HG03439 (cell line): ENCODE measurements around the gene MMP2.

Experiments used
- ATAC-seq: cut with Tn5 transposase; IDR thresholded peaks from one replicate; pipeline ENCODE4 v1.9.1; 2021; ENCODE audit warnings: mild to moderate bottlenecking, moderate library complexity; ENCODE audit not compliant: unreplicated experiment

The MMP2 gene

DNA sequence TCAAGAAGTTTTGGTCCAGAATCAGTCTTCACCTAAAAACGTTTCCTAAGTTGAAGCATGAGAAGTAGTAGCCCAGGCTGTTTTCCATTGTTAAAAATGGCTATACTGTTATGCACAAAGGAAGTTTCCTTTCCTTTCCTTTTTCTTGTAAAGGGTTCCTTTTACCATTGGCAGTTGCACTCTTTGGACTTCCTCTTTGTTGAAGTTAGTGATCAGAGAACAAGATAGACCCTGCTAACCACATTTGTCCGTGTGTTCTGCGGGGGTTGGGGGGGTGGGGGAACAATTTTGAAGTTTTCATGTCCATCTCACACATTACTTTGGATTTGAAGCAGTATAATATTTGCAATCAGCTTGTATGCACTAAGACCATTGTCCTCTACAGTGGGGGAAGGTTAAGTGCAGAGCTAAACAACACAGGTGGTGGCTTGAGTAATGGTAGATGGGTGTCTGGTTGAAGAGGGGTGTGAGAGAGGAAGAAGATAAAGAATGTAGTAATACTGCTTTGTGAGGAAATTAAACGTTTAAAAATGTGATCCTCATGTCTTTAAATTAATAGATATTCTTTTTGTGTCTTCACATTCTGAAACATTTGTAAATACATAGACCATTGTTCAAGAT lies 31.3 kb downstream of the MMP2 start:
- no peak for ATAC-seq

DNA sequence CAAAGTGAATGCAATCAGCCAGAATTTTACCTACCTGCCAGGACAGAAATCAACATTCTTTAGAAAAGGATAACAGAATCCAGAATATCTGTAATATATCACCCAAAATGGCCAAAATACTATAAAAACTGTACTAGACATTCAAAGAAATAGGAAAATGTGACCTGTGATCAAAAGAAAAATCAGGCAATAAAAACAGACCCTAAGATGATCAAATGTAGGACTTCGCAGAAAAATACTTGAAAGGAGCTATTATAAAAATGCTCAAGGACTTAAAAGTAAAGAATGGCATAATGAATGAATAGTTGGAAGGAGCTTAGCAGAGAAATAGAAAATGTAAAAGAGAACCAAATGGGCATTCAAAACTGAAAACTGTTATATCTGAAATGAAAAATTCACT lies 33.9 kb downstream of the MMP2 start:
- no peak for ATAC-seq

- no peak for ATAC-seq
These were observed 34.6 kb downstream of the MMP2 start for GRCh38 chr16:55513616-55514015.

DNA sequence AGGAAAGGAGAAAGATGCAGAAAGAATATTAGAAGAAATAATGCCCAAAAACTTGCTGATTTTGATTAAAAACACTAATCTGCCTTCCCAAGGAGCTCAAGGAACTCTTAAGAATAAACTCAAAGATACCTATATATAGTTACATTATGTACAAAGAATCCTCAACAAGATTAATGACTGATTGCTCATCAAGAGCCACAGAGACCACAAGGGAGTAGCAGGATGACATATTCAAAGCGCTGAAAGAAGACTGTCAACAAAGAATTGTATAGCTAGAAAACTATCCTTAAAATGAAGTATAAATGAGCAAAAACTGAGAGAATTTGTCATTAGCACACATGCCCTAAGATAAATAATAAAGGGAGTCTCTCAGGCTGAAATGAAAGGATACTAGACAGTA lies 36.1 kb downstream of the MMP2 start:
- no peak for ATAC-seq

DNA sequence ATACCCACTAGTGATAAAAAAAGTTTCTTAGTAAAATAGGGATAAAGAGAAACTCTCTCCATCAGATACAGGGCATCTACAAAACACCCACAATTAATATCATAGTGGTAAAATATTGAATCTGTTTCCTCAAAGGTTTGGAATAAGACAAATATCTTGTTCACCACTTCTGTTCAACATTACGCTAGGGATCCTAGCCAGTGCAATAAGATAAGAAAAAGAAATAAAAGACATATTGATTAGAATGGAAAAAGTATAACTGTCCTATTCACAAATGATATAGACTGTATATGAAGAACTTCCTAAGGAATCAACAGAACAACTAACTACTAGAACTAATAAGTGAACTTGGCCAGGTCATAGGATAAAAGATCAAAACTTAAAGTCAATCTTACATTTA lies 42.8 kb downstream of the MMP2 start:
- no peak for ATAC-seq

- no peak for ATAC-seq
These were observed 47.4 kb downstream of the MMP2 start for GRCh38 chr16:55526441-55526840.

DNA sequence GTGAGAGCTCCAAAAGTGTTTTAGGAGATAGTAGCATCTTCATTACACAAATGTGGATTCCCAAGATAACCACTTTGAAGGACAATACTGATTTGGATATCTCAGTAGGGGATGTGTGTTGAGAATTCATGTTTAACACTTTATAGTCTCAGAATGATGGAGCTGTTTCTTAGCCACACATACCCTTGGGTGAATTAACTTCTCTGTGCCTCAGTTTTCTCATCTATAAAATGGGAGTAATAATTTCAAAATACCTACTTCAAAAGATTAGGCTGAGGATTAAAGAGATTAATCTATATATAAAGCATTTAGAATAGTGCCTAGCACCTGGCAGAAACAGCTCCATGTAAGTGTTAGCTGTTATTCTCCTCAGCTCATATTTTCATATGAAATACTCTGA lies 48.9 kb downstream of the MMP2 start:
- ATAC-seq: no peak

- ATAC-seq: no peak
These were observed 50.0 kb downstream of the MMP2 start for GRCh38 chr16:55529018-55529417.

DNA sequence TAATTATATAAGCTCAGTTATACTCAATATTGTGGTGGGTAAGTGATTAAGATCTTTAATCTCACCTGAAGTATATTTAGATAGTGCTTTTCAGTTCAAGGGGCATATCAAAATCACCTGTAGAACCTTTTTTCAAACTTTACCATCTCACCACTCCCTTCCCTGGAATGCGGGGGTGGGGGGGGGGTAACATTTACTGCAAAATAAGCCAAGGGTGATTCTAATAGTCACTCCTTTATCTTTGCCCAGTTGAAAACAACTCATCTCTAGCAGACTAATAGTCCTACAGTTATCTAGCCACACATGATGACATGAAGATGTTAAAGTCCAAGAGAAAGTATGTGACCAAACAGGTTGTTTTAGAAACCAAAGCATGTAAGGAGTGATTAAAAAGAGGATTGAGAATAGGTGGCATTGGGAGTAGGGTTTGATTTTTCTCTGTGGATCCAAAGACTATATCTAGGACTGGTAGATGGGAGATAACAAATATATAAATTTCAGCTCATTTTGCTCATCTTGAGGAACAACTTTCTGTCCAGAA lies 51.4 kb downstream of the MMP2 start:
- no peak for ATAC-seq

- ATAC-seq: no peak
These were observed 53.2 kb downstream of the MMP2 start for GRCh38 chr16:55532227-55532626.

DNA sequence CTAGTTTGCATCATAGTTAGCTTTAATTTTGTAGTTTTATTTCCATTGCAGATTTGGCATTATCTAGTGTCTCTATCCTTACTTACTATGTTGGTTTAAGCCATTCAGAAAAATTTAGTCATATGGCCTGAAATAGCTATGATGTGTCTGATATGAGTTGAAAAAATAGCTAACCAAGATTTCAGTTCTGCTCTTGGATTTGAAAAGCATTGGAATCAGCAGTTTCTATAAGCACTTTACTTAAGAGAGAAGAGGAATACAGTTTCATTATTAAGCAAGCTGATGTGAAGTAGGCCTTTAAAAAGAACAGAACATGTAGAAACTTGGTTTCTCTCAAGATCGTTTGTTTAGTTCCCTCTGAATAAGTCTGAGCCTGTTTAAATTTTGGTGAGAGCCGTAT lies 55.8 kb downstream of the MMP2 start:
- ATAC-seq: no peak

- no peak for ATAC-seq
These were observed 60.1 kb downstream of the MMP2 start for GRCh38 chr16:55539049-55539448.

DNA sequence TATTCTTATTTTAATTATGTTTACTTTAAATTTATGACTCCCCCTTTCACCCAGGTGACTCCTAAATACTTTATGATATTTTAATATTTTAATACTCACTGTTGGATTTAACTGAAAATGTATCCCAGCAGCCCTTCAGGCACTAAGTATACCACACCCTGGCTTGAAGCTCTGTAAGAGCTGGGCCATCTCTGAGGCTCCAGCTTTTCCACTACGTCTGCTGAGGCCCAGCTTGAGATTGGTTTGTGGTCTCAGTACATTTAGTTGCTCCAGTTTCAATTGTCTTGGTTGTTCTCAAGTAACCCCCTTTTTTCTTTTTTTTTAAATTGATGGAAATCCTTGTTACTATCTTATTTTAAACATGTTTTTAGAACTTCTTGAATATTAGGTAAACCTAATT lies 60.5 kb downstream of the MMP2 start:
- ATAC-seq: no peak

- no peak for ATAC-seq
These were observed 61.2 kb downstream of the MMP2 start for GRCh38 chr16:55540221-55540620.

DNA sequence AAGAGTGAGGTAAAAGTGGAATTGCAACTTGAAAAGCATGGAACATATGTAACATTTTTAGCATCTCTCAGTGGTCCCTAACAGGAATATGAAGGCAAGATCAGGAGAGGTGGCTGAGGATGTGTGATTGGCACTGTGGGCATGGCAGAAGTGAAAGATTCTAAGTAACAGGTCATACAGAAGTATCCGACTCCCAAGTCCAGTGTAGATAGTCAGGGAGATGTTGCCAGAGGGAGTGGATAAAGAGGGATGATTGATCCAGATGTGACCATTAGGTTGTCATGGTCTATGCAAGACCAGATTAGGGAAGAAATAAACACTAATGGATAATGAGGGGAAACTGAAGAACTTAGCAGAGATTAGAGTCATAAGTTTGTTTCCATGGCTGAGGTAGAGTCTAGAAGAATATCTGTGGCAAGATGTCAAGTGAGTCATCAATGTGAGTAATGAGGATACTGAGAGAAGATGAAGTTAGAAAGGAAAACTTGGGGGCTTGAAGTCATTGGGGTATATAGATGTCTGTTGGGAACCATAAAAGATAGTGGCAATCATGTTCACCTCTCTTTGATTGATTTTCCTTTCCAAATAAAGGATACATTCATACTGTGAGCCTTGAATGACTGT lies 63.6 kb downstream of the MMP2 start:
- no peak for ATAC-seq

DNA sequence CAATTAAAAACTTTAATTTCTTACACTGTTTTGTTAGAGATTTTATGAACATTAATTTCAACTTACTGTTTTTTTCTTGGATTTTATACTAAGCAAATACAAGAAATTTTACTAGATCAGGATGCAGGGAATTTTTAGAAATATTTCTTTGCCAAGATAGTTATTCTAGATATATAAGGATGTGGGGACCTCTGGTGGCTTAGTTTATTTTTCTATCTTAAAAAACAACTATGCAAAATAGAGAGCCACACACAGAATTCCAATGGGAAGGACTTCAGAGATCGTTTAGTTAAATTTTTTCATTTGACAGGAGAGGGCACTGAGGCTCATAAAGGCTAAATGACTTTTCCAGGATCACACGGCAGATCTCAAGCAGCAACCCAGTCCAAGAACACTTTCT lies 64.5 kb downstream of the MMP2 start:
- no peak for ATAC-seq

DNA sequence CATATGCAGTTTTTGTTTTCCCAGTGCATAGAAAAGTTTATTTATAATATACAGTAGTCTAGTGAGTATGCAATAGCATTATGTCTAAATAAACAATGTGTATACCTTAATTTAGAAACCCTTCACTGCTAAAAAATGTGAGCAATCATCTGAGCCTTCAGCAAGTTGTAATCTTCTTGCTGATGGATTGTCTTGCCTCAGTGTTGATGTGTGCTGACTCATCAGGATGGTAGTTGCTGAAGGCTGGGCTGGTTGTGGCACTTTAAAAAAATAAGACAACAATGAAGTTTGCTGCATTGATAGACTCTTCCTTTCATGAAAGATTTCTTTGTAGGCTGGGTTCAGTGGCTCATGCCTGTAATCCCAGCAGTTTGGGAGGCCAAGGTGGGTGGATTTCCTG lies 73.6 kb downstream of the MMP2 start:
- ATAC-seq: no peak

DNA sequence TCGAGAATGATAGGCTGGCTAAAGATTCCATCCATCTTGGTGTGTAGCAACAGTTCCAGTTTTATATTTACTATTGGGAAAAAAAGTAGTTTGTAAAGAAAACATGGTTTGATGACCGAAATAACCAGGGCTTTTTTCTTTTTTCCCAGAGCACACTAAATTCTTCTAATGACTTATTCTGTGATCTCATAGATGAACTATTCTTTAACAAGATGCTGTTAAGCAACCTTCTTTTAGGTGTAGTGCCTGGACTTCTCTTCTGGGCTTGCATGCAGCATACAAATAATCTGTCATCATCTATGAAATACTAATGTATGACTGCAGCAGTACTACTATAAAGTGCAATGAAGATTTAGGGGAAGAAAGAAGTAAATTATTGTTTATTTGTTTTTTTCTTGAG lies 76.4 kb downstream of the MMP2 start:
- no peak for ATAC-seq
